Measurements from ENCODE around the gene DIP2B. TPM values are rescaled to one million over a fixed set of nuclear protein-coding genes. Genes with fewer than 3 reads are reported as not detected.
A peak's percentile ranks its signal among the peaks of the same experiment; 100 is the strongest.

Gene DIP2B
- total RNA-seq, 4 donors from 2014 or later: 19.8 to 25.9 (median 23.8) TPM

DNA sequence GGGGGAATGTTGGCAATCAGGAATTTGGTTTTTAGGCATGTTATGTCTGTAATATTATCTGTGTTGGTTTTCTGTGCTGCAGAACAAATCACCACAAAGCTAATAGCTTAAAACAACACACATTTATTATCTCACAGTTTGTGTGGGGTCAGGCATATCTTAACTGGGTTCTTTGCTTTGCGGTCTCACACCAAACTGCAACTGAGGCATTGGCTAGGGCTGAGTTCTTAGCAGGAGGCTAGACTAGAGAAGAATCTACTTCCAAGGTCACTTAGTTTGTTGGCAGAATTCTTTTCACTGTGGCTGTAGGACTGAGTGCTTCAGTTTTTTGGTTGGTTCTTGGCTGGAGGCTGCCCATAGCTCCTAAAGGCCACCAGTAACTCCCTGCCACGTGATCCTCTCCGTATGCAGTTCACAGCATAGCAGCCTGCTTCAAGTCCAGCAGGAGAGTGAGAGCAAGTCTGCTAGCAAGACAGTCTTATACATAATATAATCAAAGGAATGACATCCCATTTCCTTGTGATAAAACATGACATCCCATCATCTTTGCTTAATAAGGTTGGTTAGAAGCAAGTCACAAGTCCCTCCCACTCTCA lies 280.7 kb downstream of the DIP2B start:
- Histone ChIP-seq H3K27me3 (no peaks in the 10 kb centered on the region), H3K4me1 (peaks cover 0 to 2% (median 0%) of the 10 kb centered on the region in 3 donors), H3K27ac (no peak overlapping the region), H3K36me3 (peaks cover 0 to 60% of the 10 kb centered on the region in 2 donors), H3K9me3 (no peaks in the 10 kb centered on the region), H3K4me3 (no peak overlapping the region)
- WGBS, 2 donors (ENCODE audit: low coverage in 1 of 2): 84 to 94% methylated on average over 3 of the region's 3 CpGs
- TF ChIP-seq POLR2A (IDR thresholded peaks at IDR 0.05): no peak
- TF ChIP-seq, protein P1, sequence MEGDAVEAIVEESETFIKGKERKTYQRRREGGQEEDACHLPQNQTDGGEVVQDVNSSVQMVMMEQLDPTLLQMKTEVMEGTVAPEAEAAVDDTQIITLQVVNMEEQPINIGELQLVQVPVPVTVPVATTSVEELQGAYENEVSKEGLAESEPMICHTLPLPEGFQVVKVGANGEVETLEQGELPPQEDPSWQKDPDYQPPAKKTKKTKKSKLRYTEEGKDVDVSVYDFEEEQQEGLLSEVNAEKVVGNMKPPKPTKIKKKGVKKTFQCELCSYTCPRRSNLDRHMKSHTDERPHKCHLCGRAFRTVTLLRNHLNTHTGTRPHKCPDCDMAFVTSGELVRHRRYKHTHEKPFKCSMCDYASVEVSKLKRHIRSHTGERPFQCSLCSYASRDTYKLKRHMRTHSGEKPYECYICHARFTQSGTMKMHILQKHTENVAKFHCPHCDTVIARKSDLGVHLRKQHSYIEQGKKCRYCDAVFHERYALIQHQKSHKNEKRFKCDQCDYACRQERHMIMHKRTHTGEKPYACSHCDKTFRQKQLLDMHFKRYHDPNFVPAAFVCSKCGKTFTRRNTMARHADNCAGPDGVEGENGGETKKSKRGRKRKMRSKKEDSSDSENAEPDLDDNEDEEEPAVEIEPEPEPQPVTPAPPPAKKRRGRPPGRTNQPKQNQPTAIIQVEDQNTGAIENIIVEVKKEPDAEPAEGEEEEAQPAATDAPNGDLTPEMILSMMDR (IDR thresholded peaks at IDR 0.05): no peak
- no peak for TF ChIP-seq POLR2AphosphoS5 (IDR thresholded peaks at IDR 0.05)
- TF ChIP-seq EP300 (IDR thresholded peaks at IDR 0.05): no peak
- ATAC-seq: no peak

DNA sequence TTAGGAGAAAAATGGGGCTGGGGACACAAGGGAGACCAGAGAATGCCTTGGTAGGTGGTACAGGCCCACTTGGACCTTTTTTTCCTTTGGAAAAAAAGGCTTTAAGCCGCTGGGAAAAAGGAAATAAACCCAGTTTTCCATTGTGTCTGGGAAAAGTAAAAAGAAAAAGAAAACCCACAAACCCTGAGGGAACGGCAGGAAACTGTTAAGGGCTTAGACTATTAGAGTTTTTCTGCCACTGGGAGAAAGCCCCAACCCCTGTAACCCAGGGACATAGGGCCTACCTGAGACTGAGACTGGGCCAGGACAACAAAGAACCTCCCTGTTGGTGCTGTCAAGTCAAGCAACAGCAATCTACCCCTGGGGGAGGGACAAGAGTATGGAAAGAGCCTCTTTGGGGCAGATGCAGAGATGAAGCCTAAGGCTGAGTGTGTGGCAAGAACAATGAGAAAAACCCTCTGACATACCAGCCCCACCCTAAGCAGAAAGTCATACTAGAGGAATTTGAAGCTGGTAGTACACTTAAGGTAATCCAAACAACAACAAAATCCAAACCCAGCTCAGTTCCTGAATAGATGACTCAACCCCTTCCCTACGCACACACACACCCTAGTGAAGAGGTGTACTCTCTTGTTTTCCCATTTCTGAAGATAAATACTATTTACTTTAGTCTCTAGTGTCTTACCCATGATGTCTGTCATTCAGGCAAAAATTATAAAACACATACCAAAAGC lies 281.9 kb downstream of the DIP2B start:
- Histone ChIP-seq H3K4me1 (peaks cover 0 to 2% (median 0%) of the 10 kb centered on the region in 3 donors), H3K4me3 (no peak overlapping the region), H3K36me3 (peaks cover 0 to 48% of the 10 kb centered on the region in 2 donors), H3K27me3 (no peaks in the 10 kb centered on the region), H3K9me3 (no peaks in the 10 kb centered on the region), H3K27ac (peak overlapping the region in 1 of 4 donors; percentile 2)
- WGBS, 2 donors (ENCODE audit: low coverage in 1 of 2): 50 to 76% methylated on average over 2 to 3 of the region's 3 CpGs
- ATAC-seq: peak; percentile 57
- TF ChIP-seq POLR2AphosphoS5 (IDR thresholded peaks at IDR 0.05) (no peak), EP300 (IDR thresholded peaks at IDR 0.05) (no peak), POLR2A (IDR thresholded peaks at IDR 0.05) (no peak)
- TF ChIP-seq, protein P1 (IDR thresholded peaks at IDR 0.05): no peak

DNA sequence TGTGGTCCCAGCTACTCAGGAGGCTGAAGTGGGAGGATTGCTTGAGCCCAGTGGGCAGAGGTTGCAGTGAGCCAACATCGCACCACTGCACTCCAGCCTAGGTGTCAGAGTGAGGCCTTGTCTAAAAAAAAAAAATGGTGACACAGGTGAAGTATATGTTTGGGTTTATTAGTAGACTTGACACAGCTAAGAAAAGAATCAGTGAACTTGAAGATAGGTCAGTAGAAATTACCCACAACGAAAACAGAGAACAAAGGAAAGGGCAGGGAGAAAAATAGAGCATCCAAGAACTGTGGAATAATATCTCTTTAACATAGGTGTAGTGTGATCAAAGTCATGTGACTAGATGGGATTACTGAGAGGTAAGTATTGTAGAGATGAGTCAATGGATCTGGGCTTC lies 282.8 kb downstream of the DIP2B start:
- Histone ChIP-seq H3K9me3 (no peaks in the 10 kb centered on the region), H3K4me3 (no peak overlapping the region), H3K4me1 (peaks cover 0 to 2% (median 0%) of the 10 kb centered on the region in 3 donors), H3K36me3 (peaks cover 0 to 40% of the 10 kb centered on the region in 2 donors), H3K27ac (no peak overlapping the region), H3K27me3 (no peaks in the 10 kb centered on the region)
- ATAC-seq: no peak
- no peak for TF ChIP-seq EP300 (IDR thresholded peaks at IDR 0.05)
- 100% methylated on average over 2 of the region's 2 CpGs for WGBS, 2 donors (ENCODE audit: low coverage in 1 of 2)

DNA sequence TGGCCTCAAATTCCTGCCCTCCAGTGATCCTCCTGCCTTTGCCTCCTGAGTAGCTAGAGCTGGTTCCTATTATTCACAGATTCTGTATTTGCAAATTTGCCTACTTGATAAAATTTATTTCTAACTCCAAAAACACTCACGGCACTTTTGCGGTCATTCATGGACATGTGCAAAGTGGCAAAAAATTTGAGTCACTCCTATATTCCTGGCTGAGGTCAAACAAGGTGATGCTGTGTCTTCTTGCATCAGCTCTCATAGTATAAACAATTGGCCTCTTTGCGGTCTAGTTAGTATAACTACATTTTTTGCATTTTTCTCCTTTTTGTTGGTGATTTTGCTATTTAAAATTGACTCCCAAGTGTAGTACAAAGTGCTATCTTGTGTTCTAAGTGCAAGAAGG lies 283.8 kb downstream of the DIP2B start:
- Histone ChIP-seq H3K36me3 (peaks cover 0 to 31% of the 10 kb centered on the region in 2 donors), H3K9me3 (no peaks in the 10 kb centered on the region), H3K4me1 (peaks cover 0 to 2% (median 0%) of the 10 kb centered on the region in 3 donors), H3K27ac (no peak overlapping the region), H3K4me3 (no peak overlapping the region), H3K27me3 (no peaks in the 10 kb centered on the region)
- ATAC-seq: no peak
- 38 to 87% methylated on average over 1 to 3 of the region's 3 CpGs for WGBS, 2 donors (ENCODE audit: low coverage in 1 of 2)
- TF ChIP-seq POLR2A (IDR thresholded peaks at IDR 0.05): no peak

DNA sequence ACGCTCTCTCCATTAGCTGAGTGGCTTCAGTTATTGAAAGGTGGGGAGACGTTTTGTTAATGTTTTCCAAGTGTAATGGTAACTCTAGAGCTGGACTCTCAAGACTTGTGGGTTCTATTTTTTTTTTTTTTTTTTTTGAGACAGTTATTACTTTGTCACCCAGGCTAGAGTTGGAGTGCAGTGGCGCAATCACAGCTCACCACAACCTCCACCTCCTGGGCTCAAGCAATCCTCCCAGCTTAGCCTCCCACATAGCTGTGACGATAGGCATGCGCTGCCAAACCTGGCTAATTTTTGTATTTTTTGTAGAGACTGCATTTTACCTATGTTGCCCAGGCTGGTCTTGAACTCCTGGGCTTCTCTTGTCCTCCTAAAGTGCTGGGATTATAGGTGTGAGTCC lies 285.3 kb downstream of the DIP2B start:
- H3K27ac ChIP-seq: no peak overlapping the region
- peaks cover 0 to 2% (median 0%) of the 10 kb centered on the region in 3 donors for H3K4me1 ChIP-seq
- no peak overlapping the region for H3K4me3 ChIP-seq
- peaks cover 0 to 22% of the 10 kb centered on the region in 2 donors for H3K36me3 ChIP-seq
- WGBS, 2 donors (ENCODE audit: low coverage in 1 of 2): 77 to 100% methylated on average over 2 to 4 of the region's 5 CpGs
- TF ChIP-seq, protein P1 (IDR thresholded peaks at IDR 0.05): no peak
- no peak for TF ChIP-seq POLR2A (IDR thresholded peaks at IDR 0.05)
- TF ChIP-seq POLR2AphosphoS5 (IDR thresholded peaks at IDR 0.05): no peak
- no peak for TF ChIP-seq EP300 (IDR thresholded peaks at IDR 0.05)
- no peaks in the 10 kb centered on the region for H3K9me3 ChIP-seq
- no peaks in the 10 kb centered on the region for H3K27me3 ChIP-seq
- no peak for ATAC-seq

Small RNAs within 50 kb of the gene (small RNA-seq; reads per million reads assigned to genes)
- gene RF00019 (0 reads per million in 4 donors), gene RNU6-238P (0 reads per million in 4 donors), gene RNU6-769P (0 reads per million in 4 donors)

Other genes with a start within 250 kb of the DIP2B start
- 10 to 100 TPM; 27.6 to 91.3 (median 64.6) TPM for gene LIMA1, start 221.5 kb upstream of the DIP2B start, total RNA-seq
- not detected for gene FAM186A, start 108.4 kb upstream of the DIP2B start, total RNA-seq
- 10 to 100 TPM; 30.0 to 68.2 (median 56.8) TPM for gene LARP4, start 104.1 kb upstream of the DIP2B start, total RNA-seq